Measurements from ENCODE around the gene COG7. TPM values are rescaled to one million over a fixed set of nuclear protein-coding genes. Genes with fewer than 3 reads are reported as not detected.
"Not testable (repeated sequence)": the region's sequence is repeated elsewhere in the genome, so short reads cannot be mapped to it uniquely, and the experiment has no call there.

Gene COG7
- total and polyA plus RNA-seq, 9 donors: 13.8 to 21.5 (median 19.0) TPM

DNA sequence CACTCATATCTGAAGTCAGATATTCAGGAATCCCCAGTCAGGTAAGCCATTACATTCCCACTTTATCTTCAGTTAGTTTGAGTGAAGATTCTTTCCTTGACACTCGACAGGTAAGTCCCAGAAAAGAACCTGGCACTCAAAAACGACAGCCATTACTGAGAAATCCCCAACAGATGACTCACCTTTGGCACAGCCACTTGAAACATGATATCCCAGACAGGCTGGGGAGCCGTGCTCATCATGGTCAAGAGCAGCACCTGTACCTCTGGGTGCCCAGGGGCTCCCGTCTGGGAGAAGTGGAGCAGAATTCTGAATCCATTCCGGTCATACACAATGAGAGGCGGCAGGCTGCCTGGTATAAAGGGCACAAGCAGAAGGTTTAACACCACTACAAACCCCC, 16.8 kb upstream of the COG7 start:
- Histone ChIP-seq H3K9me3 (no peaks in the 10 kb centered on the region), H3K27ac (no peak overlapping the region), H3K36me3 (no peaks in the 10 kb centered on the region), H3K4me1 (ENCODE audit: insufficient read depth) (no peaks in the 10 kb centered on the region), H3K27me3 (no peaks in the 10 kb centered on the region), H3K4me3 (no peak overlapping the region)
- intact Hi-C loops (cut with DNase I): loop anchor here in 1 of 4 donors (10.0 kb wide), 1 partner anchor 85 kb away; the partner anchor contains the start of genes EARS2 and UBFD1
- WGBS, 3 donors: 65 to 72% (median 70%) methylated on average over 6 of the region's 6 CpGs
- TF ChIP-seq EP300 (IDR thresholded peaks at IDR 0.05): no peak
- no peak for TF ChIP-seq CTCF (IDR thresholded peaks at IDR 0.05)
- TF ChIP-seq POLR2A (IDR thresholded peaks at IDR 0.05): no peak
- DNase-seq: no peak

DNA sequence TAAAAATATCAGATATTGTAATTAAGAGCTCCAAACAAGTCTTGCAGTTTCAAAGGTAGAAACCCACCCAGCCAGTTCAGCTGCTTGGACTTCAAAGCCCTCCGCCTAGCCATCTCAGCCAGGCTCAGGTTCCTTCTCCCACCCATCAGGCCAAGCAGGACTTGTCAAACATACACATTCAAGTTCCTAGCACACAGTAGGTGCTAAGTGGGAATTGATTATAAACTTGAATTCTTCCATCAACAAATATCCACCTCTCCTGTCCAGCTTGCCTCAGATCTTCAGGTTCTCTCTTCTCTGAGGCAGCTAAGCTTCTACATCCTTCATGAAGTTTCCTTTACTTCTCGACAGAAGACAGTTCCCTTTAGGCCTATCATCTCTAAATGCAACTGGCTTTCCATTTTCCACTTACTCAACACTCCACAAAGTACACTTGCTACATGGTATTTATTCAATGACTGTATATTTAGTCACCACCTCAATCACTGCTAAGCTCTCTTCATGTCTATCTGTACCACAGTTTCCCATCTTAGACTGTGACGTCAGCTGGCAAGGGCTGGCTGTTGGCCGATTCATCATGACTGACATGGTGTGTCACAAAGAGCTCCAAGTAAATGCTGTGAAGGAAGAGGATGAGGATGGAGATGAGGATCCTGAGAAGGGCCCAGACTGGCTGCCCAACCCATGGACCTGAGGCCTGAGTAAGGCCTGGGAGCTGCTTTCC, 13.3 kb upstream of the COG7 start:
- DNase-seq: no peak
- Histone ChIP-seq H3K4me3 (no peak overlapping the region), H3K27me3 (no peaks in the 10 kb centered on the region), H3K4me1 (ENCODE audit: insufficient read depth) (no peaks in the 10 kb centered on the region), H3K9me3 (no peaks in the 10 kb centered on the region), H3K36me3 (no peaks in the 10 kb centered on the region), H3K27ac (no peak overlapping the region)
- TF ChIP-seq EP300 (IDR thresholded peaks at IDR 0.05): no peak
- no peak for TF ChIP-seq CTCF (IDR thresholded peaks at IDR 0.05)
- TF ChIP-seq POLR2A (IDR thresholded peaks at IDR 0.05): no peak
- WGBS, 3 donors: 82 to 93% (median 87%) methylated on average over 4 of the region's 4 CpGs
- intact Hi-C loops (cut with DNase I): loop anchor here in 1 of 4 donors (10.0 kb wide), 1 partner anchor 88 kb away; the partner anchor contains the start of genes EARS2 and UBFD1

GRCh38 chr16:23465179-23465578, 12.2 kb upstream of the COG7 start:
- Histone ChIP-seq H3K27me3 (no peaks in the 10 kb centered on the region), H3K9me3 (no peaks in the 10 kb centered on the region), H3K4me1 (ENCODE audit: insufficient read depth) (no peaks in the 10 kb centered on the region), H3K36me3 (no peaks in the 10 kb centered on the region), H3K27ac (no peak overlapping the region), H3K4me3 (no peak overlapping the region)
- TF ChIP-seq CTCF (IDR thresholded peaks at IDR 0.05) (no peak), EP300 (IDR thresholded peaks at IDR 0.05) (no peak)
- intact Hi-C loops (cut with DNase I): loop anchor here in 1 of 4 donors (10.0 kb wide), 1 partner anchor 90 kb away; the partner anchor contains the start of genes EARS2 and UBFD1
- DNase-seq: no peak
- WGBS, 3 donors: 91 to 97% (median 93%) methylated on average over 2 of the region's 2 CpGs

DNA sequence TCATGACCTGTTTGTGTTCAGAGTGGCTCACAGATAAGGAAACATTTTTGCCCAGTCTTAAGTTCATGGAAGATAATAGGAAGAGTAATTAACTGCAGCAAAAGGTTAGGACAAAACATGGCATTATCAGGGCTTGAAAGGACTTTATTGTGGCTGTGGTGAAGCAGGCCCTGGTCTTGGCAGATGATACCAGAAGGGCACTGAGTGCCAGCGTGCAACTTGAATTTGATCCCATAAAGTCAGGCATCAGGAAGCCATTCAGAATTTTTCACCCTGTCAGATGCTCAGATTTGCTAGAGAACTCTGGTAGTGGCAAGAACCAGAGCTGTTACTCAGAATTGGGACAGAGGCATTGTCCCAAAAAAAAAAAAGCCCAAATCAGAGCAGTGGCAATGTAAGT, 11.2 kb upstream of the COG7 start:
- WGBS, 3 donors: 57 to 78% (median 77%) methylated on average over 1 of the region's 1 CpG
- no peaks in the 10 kb centered on the region for H3K9me3 ChIP-seq
- H3K4me1 ChIP-seq (ENCODE audit: insufficient read depth): no peaks in the 10 kb centered on the region
- H3K27me3 ChIP-seq: no peaks in the 10 kb centered on the region
- H3K36me3 ChIP-seq: no peaks in the 10 kb centered on the region
- H3K4me3 ChIP-seq: no peak overlapping the region
- intact Hi-C loops (cut with DNase I): loop anchor here in 1 of 4 donors (10.0 kb wide), 1 partner anchor 91 kb away; the partner anchor contains the start of genes EARS2 and UBFD1
- no peak overlapping the region for H3K27ac ChIP-seq
- no peak for DNase-seq
- TF ChIP-seq POLR2A (IDR thresholded peaks at IDR 0.05): no peak
- no peak for TF ChIP-seq EP300 (IDR thresholded peaks at IDR 0.05)
- no peak for TF ChIP-seq CTCF (IDR thresholded peaks at IDR 0.05)

GRCh38 chr16:23462994-23463393, 10.0 kb upstream of the COG7 start:
- not testable (repeated sequence) for H3K27ac ChIP-seq; H3K4me3 ChIP-seq; H3K9me3 ChIP-seq; H3K36me3 ChIP-seq; H3K27me3 ChIP-seq; H3K4me1 ChIP-seq (ENCODE audit: insufficient read depth)
- peak; percentile 84 to 92 (median 88) for DNase-seq
- WGBS, 3 donors: 5 to 19% (median 10%) methylated on average over 5 to 6 of the region's 6 CpGs
- intact Hi-C loops (cut with DNase I): loop anchor here in 1 of 4 donors (10.0 kb wide), 1 partner anchor 92 kb away; the partner anchor contains the start of genes EARS2 and UBFD1

Measured in ovary (tissue), 9 donors.